Retinal pigment epithelial cell (primary cell): ENCODE results near the gene ANKS1B.
"Not testable (repeated sequence)": the region's sequence is repeated elsewhere in the genome, so short reads cannot be mapped to it uniquely, and the experiment has no call there.

Experiments used
- DNase-seq: peaks from one replicate; pipeline ENCODE4 v3.0.0-alpha.2; 2010; ENCODE audit warnings: low read depth
- H3K4me3 ChIP-seq: 2 replicates; pipeline ENCODE4 v1.5.1; 2011; ENCODE audit warnings: mild to moderate bottlenecking, low read length, control low read depth, moderate library complexity
- TF ChIP-seq, protein P1 (sequence below): conservative IDR thresholded peaks from 2 replicates; pipeline ENCODE4 v1.5.1; 2011; ENCODE audit warnings: low read depth, low read length, control low read depth, inconsistent platforms

Gene ANKS1B

DNA sequence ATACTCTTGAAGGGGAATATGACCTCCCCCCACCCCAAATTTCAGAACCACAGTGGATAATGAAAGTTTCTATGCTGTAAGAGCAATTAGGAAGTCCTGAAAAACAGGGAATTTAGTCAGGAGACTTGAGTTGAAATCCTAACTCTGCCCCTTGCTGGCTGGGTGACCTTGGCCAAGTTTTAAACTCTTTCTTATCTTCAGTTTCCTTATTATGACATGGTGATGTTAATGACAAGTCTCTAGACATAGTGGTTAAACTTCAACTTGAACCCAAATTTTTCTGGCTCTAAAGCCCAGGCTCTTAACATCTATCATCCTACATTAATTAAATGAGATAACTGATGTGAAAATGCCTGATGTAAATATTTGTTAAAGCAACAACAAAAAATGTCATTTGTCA lies 1013.8 kb downstream of the ANKS1B start:
- H3K4me3 ChIP-seq = no peak overlapping the region
- DNase-seq = no peak
- TF ChIP-seq, protein P1, sequence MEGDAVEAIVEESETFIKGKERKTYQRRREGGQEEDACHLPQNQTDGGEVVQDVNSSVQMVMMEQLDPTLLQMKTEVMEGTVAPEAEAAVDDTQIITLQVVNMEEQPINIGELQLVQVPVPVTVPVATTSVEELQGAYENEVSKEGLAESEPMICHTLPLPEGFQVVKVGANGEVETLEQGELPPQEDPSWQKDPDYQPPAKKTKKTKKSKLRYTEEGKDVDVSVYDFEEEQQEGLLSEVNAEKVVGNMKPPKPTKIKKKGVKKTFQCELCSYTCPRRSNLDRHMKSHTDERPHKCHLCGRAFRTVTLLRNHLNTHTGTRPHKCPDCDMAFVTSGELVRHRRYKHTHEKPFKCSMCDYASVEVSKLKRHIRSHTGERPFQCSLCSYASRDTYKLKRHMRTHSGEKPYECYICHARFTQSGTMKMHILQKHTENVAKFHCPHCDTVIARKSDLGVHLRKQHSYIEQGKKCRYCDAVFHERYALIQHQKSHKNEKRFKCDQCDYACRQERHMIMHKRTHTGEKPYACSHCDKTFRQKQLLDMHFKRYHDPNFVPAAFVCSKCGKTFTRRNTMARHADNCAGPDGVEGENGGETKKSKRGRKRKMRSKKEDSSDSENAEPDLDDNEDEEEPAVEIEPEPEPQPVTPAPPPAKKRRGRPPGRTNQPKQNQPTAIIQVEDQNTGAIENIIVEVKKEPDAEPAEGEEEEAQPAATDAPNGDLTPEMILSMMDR = no peak

DNA sequence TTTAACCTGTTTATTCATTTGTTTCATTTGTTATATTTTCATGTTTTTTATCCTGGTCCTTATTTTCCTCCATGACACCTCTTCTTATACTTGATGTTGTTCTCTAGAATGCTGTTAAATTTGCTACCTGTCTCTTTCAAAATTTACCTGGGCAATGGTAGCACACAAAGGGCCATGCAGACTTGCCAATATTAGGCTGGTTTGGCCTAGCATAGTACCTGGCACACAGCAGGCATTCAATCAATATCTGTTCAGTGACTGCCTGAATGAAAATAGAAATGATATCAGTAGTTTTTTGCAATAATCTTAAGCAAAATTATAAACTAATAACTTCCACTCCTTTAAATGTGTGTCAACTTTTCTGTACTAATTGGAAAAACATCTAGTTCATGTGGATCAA lies 1014.5 kb downstream of the ANKS1B start:
- TF ChIP-seq, protein P1 = no peak
- no peak for DNase-seq
- H3K4me3 ChIP-seq = no peak overlapping the region

DNA sequence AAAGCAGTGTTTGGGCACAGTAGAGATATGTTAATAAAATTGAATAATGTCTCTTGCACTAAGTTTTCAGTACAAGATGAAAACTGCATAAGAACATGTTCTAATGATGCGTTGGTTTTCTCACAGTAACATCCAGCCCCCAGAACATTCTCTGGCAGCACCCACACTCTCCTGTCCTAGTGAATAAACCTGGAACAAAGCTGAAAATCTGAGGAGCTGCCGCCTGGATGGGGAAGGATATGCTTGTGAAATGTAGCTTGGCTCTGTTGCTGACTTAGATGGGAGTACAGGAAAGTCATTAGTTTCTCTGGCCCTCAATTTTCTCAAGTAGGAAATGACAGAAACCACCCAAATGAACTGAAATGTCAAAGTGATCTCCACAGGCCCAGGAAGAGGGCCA lies 1015.8 kb downstream of the ANKS1B start:
- TF ChIP-seq, protein P1 = no peak
- H3K4me3 ChIP-seq = no peak overlapping the region
- no peak for DNase-seq

- not testable (repeated sequence) for H3K4me3 ChIP-seq, DNase-seq
Observed at GRCh38 chr12:98957135-98957534, 1027.6 kb downstream of the ANKS1B start.

- TF ChIP-seq, protein P1 = peak; percentile 56
- H3K4me3 ChIP-seq = no peak overlapping the region
- no peak for DNase-seq
Observed at GRCh38 chr12:98955284-98955683, 1029.5 kb downstream of the ANKS1B start.

- no peak overlapping the region for H3K4me3 ChIP-seq
- TF ChIP-seq, protein P1 = no peak
- no peak for DNase-seq
Observed at GRCh38 chr12:98954506-98954905, 1030.2 kb downstream of the ANKS1B start.

- no peak overlapping the region for H3K4me3 ChIP-seq
- TF ChIP-seq, protein P1 = no peak
- no peak for DNase-seq
Observed at GRCh38 chr12:98951406-98951805, 1033.3 kb downstream of the ANKS1B start.
